WERI-Rb-1 (cell line): ENCODE data around the gene POPDC3.

Experiments
- DNase-seq: peaks from one replicate; pipeline ENCODE4 v3.0.0-alpha.2; 2020
- H3K27ac ChIP-seq: fragments of 250-450 bp; sonication (Bioruptor Pico); 2 replicates; pipeline ENCODE4 v1.5.1; 2020; ENCODE audit warnings: mild to moderate bottlenecking, moderate library complexity
- H3K27me3 ChIP-seq: fragments of 250-450 bp; sonication (Bioruptor Pico); 2 replicates; pipeline ENCODE4 v1.5.1; 2021; ENCODE audit warnings: mild to moderate bottlenecking, low read depth, moderate library complexity; ENCODE audit not compliant: insufficient read depth, severe bottlenecking
- H3K36me3 ChIP-seq: fragments of 250-450 bp; sonication (Bioruptor Pico); 2 replicates; pipeline ENCODE4 v1.5.1; 2020; ENCODE audit warnings: mild to moderate bottlenecking, moderate library complexity
- H3K4me3 ChIP-seq: 2 replicates; pipeline ENCODE4 v1.5.1; 2011; ENCODE audit warnings: low read depth, mild to moderate bottlenecking, control low read depth, low read length
- H3K9me3 ChIP-seq: fragments of 250-450 bp; sonication (Bioruptor Pico); 2 replicates; pipeline ENCODE4 v1.5.1; 2021; ENCODE audit warnings: mild to moderate bottlenecking, moderate library complexity; ENCODE audit not compliant: severe bottlenecking
- TF ChIP-seq, protein P1 (sequence below): IDR thresholded peaks from 2 replicates; pipeline ENCODE4 v1.5.1; 2011; ENCODE audit warnings: low read depth, mild to moderate bottlenecking, control low read depth, inconsistent platforms, low read length

Gene POPDC3

DNA sequence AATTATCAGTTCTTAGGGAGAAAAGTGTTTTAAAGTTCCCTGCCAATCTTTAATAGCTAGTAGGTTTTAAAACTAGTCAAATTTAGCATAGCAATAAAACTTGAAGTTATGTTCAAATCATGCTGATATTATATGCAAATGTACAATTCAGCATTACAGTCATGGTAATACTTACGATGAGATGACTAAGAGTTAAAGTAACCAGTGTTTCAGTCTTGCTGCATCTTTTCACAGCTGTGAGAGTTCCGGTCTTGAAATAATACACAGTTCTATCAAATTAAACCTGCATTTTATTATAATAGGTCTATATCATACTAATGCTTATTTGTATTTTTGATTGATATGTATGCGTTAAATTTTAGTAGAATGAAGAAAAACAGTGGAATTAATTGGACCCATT lies 26.1 kb downstream of the POPDC3 start:
- TF ChIP-seq, protein P1, sequence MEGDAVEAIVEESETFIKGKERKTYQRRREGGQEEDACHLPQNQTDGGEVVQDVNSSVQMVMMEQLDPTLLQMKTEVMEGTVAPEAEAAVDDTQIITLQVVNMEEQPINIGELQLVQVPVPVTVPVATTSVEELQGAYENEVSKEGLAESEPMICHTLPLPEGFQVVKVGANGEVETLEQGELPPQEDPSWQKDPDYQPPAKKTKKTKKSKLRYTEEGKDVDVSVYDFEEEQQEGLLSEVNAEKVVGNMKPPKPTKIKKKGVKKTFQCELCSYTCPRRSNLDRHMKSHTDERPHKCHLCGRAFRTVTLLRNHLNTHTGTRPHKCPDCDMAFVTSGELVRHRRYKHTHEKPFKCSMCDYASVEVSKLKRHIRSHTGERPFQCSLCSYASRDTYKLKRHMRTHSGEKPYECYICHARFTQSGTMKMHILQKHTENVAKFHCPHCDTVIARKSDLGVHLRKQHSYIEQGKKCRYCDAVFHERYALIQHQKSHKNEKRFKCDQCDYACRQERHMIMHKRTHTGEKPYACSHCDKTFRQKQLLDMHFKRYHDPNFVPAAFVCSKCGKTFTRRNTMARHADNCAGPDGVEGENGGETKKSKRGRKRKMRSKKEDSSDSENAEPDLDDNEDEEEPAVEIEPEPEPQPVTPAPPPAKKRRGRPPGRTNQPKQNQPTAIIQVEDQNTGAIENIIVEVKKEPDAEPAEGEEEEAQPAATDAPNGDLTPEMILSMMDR, result no peak
- H3K27me3 ChIP-seq, result no peaks in the 10 kb centered on the region
- no peaks in the 10 kb centered on the region for H3K36me3 ChIP-seq
- H3K4me3 ChIP-seq, result no peak overlapping the region
- H3K27ac ChIP-seq, result no peak overlapping the region
- no peak for DNase-seq
- no peaks in the 10 kb centered on the region for H3K9me3 ChIP-seq

DNA sequence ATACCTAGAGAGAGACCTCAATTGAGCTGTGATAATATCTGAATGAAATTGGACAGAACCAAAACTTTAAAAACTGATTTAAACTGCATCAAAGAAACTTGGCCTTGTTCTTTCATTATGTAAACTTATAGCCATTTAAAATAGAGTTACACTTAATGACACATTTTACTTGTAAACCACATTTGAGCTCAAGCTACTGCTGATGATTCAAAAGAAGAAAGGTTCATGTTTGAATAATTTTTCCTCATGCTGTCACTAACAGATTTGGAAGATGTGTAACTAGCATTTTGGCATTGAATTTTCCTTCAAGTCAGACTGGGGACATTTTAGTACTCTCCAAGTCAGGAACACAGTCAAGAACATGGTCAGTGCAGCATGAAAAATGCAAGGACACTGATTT lies 26.9 kb downstream of the POPDC3 start:
- no peaks in the 10 kb centered on the region for H3K36me3 ChIP-seq
- no peak overlapping the region for H3K27ac ChIP-seq
- TF ChIP-seq, protein P1, result no peak
- no peak overlapping the region for H3K4me3 ChIP-seq
- no peaks in the 10 kb centered on the region for H3K27me3 ChIP-seq
- DNase-seq, result no peak
- H3K9me3 ChIP-seq, result no peaks in the 10 kb centered on the region

DNA sequence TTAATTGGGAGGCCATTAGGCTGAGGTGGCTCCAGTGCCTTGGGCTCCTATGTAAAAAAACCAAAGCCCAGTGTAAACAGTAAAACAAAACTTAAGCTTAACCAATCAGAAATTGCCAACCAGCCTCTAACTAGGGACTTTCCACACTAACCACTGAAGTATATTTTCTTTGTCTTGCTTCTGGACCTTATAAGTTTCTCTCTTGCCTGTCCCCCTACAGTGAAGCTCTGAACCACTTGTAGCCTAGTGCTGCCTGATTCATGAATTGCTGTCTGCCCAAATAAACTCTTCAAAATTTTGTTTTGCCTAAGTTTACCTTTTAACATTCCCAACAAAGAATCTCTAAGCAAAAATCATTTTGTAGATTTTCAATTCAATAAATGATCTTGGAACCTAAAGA lies 28.2 kb downstream of the POPDC3 start:
- no peaks in the 10 kb centered on the region for H3K36me3 ChIP-seq
- H3K27me3 ChIP-seq, result no peaks in the 10 kb centered on the region
- H3K27ac ChIP-seq, result no peak overlapping the region
- TF ChIP-seq, protein P1, result no peak
- no peak for DNase-seq
- no peaks in the 10 kb centered on the region for H3K9me3 ChIP-seq
- no peak overlapping the region for H3K4me3 ChIP-seq

DNA sequence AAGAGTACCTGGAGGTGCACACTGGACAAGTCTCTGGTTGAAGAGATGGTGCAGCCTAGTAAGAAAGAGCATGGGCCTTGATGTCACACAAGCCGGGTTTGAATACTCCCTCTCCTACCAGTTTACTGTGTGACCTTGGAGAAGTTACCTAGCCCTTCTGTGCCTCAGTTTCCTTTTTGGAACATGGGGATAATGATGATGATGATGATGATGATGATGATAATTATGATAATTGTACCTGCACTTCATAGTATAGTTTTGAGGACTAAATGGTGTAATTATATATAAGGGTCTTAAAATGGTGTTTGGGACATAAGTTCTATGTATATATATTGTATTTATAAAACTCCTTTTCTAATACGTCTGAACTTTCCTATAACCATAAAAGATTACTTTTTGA lies 41.7 kb downstream of the POPDC3 start:
- H3K27ac ChIP-seq, result no peak overlapping the region
- no peaks in the 10 kb centered on the region for H3K9me3 ChIP-seq
- DNase-seq, result no peak
- peaks cover 5% of the 10 kb centered on the region; the same call in 1 of the 2 replicates for H3K36me3 ChIP-seq
- TF ChIP-seq, protein P1, result no peak
- no peak overlapping the region for H3K4me3 ChIP-seq
- no peaks in the 10 kb centered on the region for H3K27me3 ChIP-seq

DNA sequence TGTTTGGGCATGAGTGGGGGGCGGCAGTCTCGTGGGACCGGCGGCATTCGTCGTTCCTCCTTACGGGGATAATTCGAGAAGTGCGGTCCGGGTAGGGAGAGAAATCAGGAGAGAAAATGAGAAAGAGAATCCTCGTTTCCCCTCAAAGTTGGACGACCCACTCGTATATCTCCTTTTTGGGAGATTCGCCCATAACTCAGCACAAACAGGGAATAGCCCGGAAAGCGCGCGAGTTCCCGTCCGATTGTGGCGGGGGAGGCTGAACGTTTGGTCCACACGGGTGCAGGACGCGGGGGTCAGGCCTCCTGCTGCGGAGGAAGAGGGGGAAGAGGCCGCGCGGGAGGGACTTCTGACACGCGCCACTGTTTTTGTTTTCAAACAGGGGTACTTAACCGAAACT lies 42.4 kb downstream of the POPDC3 start:
- H3K4me3 ChIP-seq, result peak overlapping the region; percentile 54
- H3K36me3 ChIP-seq, result peaks cover 5% of the 10 kb centered on the region; the same call in 1 of the 2 replicates
- H3K27me3 ChIP-seq, result no peaks in the 10 kb centered on the region
- no peak overlapping the region for H3K27ac ChIP-seq
- H3K9me3 ChIP-seq, result no peaks in the 10 kb centered on the region
- no peak for DNase-seq
- TF ChIP-seq, protein P1, result no peak
